ENCODE results near the gene TOPAZ1.

Gene TOPAZ1

GRCh38 chr3:44241706-44242105 lies at the start of gene TOPAZ1:
TSS of gene TOPAZ1 (plus strand) at chr3:44241886. CDS start at chr3:44242054, 168 bp downstream.
- DNase-seq = no peak

DNA sequence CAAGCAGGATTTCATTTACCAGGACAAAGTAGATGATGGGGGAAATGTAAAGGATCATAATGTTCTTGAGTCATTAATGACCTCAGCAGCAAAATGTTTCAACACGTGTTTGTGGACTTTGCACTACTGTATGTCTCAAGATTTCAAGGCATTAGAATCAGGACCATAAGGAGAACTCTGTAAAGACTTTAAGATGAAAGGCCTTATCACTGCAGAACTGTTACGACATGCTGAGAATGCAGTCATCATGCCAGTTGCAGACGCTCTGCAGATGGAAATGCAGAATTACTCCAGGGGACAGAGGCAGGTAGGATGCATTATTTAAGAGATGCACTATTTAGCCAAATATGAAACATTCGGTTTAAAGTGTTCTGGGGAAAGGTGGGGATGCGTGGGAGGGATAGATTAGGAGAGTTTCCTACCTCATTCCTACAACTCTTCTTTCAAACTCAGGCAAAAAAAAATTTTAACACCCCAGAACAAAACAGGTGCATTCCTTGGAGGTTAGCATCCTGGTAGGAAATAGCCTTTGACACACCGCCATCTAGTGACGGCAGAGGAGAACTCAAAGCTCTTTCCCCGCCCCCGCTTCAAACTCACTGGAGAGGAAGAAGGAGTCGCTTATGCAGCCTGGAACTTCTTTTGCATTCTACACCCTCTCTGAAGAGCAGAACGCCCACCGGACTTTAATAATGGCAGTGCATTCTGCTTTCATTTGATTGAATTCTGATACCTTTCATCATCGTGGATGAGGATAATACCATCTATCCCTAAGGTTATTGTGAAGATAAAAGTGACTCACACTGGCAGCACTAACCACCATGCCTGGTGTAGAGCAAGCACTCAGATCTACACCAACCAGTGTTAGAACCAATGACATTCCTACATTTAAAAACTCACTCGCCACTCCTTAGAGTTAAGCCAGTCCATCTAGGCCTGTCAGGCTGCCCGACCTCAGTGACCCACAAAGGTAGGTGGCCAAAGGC lies 43.1 kb upstream of the TOPAZ1 start:
- peak; percentile 57 for DNase-seq

GRCh38 chr3:44206261-44206660 lies 35.4 kb upstream of the TOPAZ1 start:
- no peak for DNase-seq

DNA sequence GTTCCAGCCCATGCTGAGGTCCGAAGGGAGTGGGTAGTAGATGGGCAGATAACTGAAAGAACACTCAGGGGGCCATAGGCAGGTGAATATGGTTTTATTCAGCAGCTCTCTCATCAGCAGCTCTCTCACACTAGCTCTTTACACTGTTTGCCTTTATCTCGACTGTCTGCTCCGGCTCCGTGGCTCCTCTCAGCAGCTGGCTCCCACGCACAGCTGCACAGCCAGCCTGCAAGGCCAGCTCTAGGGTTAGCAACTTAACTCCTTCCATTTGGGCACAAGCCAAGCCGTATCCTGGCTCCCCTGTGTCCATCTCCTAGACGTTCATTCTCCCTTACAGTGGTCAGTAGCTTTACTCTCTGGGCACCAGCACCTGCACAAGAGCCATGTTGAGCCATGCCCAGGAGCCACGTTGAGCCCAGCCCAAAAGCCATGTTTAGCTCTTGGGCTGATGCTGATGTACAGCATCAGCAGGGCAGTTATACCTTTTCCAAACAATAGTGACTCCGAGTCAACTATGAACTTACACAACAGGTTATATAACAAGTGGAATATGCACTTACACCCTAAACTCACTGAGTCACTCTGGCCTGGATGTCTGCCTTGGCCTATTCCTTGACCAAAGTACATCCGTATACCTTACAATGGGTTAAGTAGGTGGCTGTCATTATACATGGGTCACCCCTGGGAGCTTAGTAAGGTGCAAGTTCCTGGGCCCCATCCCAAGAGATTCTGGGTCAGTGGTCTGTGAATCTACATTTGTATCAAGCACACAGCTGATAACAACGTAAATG lies 34.6 kb upstream of the TOPAZ1 start:
- no peak for DNase-seq

- no peak for DNase-seq
Measured at GRCh38 chr3:44208086-44208485, 33.6 kb upstream of the TOPAZ1 start.

GRCh38 chr3:44208568-44208967 lies 33.1 kb upstream of the TOPAZ1 start:
- DNase-seq = no peak

- no peak for DNase-seq
Measured at GRCh38 chr3:44210967-44211366, 30.7 kb upstream of the TOPAZ1 start.

GRCh38 chr3:44222337-44222736 lies 19.3 kb upstream of the TOPAZ1 start:
- DNase-seq = no peak

GRCh38 chr3:44223299-44223698 lies 18.4 kb upstream of the TOPAZ1 start:
- no peak for DNase-seq

- DNase-seq = no peak
Measured at GRCh38 chr3:44224131-44224530, 17.6 kb upstream of the TOPAZ1 start.

DNA sequence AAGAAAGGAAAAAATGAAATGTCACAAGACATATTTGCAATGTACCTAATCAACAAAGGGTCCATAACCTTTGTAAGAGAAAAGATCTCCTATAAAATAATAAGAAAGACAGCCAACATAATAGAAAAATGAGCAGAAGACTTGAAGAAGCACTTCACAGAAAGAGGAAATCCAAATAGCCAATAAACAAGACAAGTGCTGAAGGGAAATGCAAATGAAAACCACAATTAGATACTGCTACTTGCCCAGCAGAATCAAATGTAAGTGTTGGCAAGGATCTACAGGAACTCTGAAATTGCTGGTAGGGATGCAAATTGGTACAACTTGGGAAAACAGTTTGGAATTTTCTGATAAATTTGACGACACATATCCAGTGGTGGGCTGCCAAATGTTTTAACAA lies 15.1 kb upstream of the TOPAZ1 start:
- DNase-seq = no peak

- DNase-seq = no peak
Measured at GRCh38 chr3:44227632-44228031, 14.1 kb upstream of the TOPAZ1 start.

- no peak for DNase-seq
Measured at GRCh38 chr3:44228900-44229299, 12.8 kb upstream of the TOPAZ1 start.

- DNase-seq = no peak
Measured at GRCh38 chr3:44232407-44232806, 9.3 kb upstream of the TOPAZ1 start.

GRCh38 chr3:44234648-44235268 lies 6.9 kb upstream of the TOPAZ1 start:
- no peak for DNase-seq

DNA sequence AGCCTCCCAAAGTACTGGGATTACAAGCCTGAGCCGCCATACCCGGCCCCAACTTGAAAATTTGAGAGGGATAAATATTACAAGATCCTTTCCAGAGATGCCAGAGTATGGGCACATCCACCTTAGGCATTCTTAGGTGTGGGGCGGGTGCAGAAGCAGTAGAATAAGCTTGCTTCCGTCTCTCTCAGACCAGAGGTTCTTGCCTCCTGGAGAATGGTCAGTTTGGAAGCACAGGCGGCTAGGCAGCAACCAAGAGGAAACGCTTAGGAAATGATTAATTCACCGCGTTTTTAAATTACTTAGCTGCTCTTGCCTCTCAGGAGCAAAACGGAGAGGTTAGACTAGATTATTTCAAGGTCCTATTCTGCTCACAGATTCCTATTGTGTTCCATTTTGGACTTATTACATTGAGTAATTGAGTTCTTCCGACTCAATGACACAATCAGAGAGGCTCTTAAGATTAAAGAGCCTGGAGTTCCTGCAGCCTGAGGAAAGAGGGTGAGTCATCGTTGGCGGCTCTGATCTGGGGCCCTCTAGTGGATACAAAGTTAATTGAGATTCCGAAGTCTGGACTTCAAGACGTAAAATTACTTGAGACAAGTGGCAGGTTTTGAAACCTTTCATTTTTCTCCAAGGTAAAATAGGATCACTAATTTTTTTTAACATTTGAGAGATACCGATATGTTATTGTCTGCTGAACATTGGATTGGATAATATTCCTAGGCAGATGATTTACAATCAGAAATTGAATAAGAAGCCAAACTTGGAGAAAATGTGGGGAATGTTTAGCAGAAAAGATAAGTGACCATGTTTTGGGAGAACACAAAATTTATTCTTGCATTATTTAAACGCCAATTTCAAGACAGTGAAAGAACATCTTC lies 5.8 kb upstream of the TOPAZ1 start:
- DNase-seq = peak; percentile 49

GRCh38 chr3:44236485-44236908 lies 5.2 kb upstream of the TOPAZ1 start:
- DNase-seq = no peak

- no peak for DNase-seq
Measured at GRCh38 chr3:44237161-44237560, 4.5 kb upstream of the TOPAZ1 start.

GRCh38 chr3:44237665-44238064 lies 4.0 kb upstream of the TOPAZ1 start:
- no peak for DNase-seq

DNA sequence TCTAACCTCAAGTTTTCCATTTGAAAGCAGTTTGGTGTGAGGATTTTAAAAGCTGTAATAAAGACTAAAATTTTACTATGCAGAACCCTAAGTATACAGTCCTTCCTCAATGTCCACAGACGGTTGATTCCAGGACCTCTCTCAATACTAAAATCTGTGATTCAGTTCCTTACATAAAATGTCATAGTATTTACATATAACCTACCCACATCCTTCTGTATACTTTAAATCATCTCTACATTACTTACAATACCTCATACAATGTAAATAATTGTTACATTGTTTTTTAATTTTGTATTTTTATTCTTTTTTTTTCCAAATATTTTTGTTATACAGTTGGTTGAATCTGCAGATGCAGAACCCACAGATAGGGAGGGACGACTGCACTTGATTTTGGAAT lies 2.8 kb upstream of the TOPAZ1 start:
- DNase-seq = no peak

DNA sequence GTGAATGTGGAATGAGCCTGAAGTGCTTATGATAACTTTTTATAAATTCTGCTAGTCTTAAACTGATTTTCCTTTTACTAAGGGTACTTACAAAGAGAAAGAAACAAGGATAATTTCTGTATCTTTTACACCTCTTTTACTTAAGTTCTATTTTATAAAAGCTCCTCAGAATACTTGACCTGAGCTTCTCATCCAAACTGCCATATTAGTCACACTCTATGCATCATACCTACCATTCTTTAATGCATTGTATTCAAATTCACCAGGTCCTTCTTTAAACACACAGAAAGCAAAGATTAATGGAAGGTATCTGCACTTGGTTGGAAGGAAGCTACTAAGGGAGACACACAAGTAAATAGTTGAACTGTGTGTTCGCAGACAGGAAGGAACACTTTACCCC lies 1.6 kb upstream of the TOPAZ1 start:
- DNase-seq = no peak

- no peak for DNase-seq
Measured at GRCh38 chr3:44242721-44243120, 1.0 kb downstream of the TOPAZ1 start.
